SJSA1 (cell line): Measurements from ENCODE around the gene RNF213. TPM values are rescaled to one million over a fixed set of nuclear protein-coding genes. Genes with fewer than 3 reads are reported as not detected.
"Not testable (repeated sequence)": the region's sequence is repeated elsewhere in the genome, so short reads cannot be mapped to it uniquely, and the experiment has no call there.

Experiments
- DNase-seq, 2 experiments: peaks; one replicate each; pipeline ENCODE4 v3.0.0-alpha.2; 2015 to 2020; ENCODE audit warnings: low spot score in 2 of 2, low read depth in 1 of 2
- H3K27ac ChIP-seq: fragments of 250-450 bp; sonication (Bioruptor Pico); 2 replicates; pipeline ENCODE4 v1.5.1; 2020; ENCODE audit warnings: mild to moderate bottlenecking, moderate library complexity
- H3K27me3 ChIP-seq: fragments of 250-450 bp; sonication (Bioruptor Pico); replicated peaks from 2 replicates; pipeline ENCODE4 v1.5.1; 2020; ENCODE audit warnings: mild to moderate bottlenecking, moderate library complexity
- H3K36me3 ChIP-seq: fragments of 250-450 bp; sonication (Bioruptor Pico); 2 replicates; pipeline ENCODE4 v1.5.1; 2020; ENCODE audit warnings: mild to moderate bottlenecking
- H3K4me1 ChIP-seq: fragments of 250-450 bp; sonication (Bioruptor Pico); replicated peaks from 2 replicates; pipeline ENCODE4 v1.6.1; 2021; ENCODE audit warnings: mild to moderate bottlenecking
- H3K4me3 ChIP-seq: fragments of 250-450 bp; sonication (Bioruptor Pico); 2 replicates; pipeline ENCODE4 v1.5.1; 2020; ENCODE audit warnings: mild to moderate bottlenecking
- H3K9me3 ChIP-seq: fragments of 250-450 bp; sonication (Bioruptor Pico); replicated peaks from 2 replicates; pipeline ENCODE4 v1.5.1; 2020; ENCODE audit warnings: mild to moderate bottlenecking
- total RNA-seq: library from RNA; depleted of rRNA; stranded (reverse); fragments of >200 nt; shearing (Covaris generic); gene quantifications from 2 replicates; pipeline ENCODE4 v1.2.3, GENCODE V29; 2014

The RNF213 gene
- total RNA-seq, 1 experiment from 2014 or later: 49.8 TPM

- Histone ChIP-seq H3K27me3 (no peaks in the 10 kb centered on the region), H3K4me3 (no peak overlapping the region), H3K9me3 (peaks cover 3% of the 10 kb centered on the region; the same call in 1 of the 2 replicates), H3K36me3 (peaks cover 81% of the 10 kb centered on the region), H3K4me1 (0 out of 2 replicates have a peak, but pooled peaks cover 6% of the 10 kb centered on the region), H3K27ac (no peak overlapping the region)
- no peak for DNase-seq
These were observed 59.8 kb downstream of the RNF213 start for GRCh38 chr17:80320496-80320895.

GRCh38 chr17:80322864-80323263, 62.2 kb downstream of the RNF213 start:
- no peak for DNase-seq
- no peaks in the 10 kb centered on the region for H3K27me3 ChIP-seq
- H3K27ac ChIP-seq: no peak overlapping the region
- 0 out of 2 replicates have a peak, but pooled peaks cover 6% of the 10 kb centered on the region for H3K4me1 ChIP-seq
- no peak overlapping the region for H3K4me3 ChIP-seq
- H3K9me3 ChIP-seq: peaks cover 3% of the 10 kb centered on the region; the same call in 1 of the 2 replicates
- peaks cover 80% of the 10 kb centered on the region for H3K36me3 ChIP-seq

- Histone ChIP-seq H3K4me1 (0 out of 2 replicates have a peak, but pooled peaks cover 6% of the 10 kb centered on the region), H3K9me3 (peaks cover 3% of the 10 kb centered on the region; the same call in 1 of the 2 replicates), H3K36me3 (peaks cover 80% of the 10 kb centered on the region), H3K27ac (no peak overlapping the region), H3K27me3 (no peaks in the 10 kb centered on the region), H3K4me3 (no peak overlapping the region)
- no peak for DNase-seq
These were observed 63.3 kb downstream of the RNF213 start for GRCh38 chr17:80323982-80324381.

GRCh38 chr17:80327518-80327917, 66.9 kb downstream of the RNF213 start:
- no peak for DNase-seq
- H3K27ac ChIP-seq: no peak overlapping the region
- no peaks in the 10 kb centered on the region for H3K4me1 ChIP-seq
- no peak overlapping the region for H3K4me3 ChIP-seq
- no peaks in the 10 kb centered on the region for H3K27me3 ChIP-seq
- peaks cover 82% of the 10 kb centered on the region for H3K36me3 ChIP-seq
- peaks cover 3% of the 10 kb centered on the region; the same call in 1 of the 2 replicates for H3K9me3 ChIP-seq

- H3K4me1 ChIP-seq: no peaks in the 10 kb centered on the region
- no peak overlapping the region for H3K4me3 ChIP-seq
- no peak for DNase-seq
- H3K9me3 ChIP-seq: no peaks in the 10 kb centered on the region
- no peak overlapping the region for H3K27ac ChIP-seq
- H3K27me3 ChIP-seq: no peaks in the 10 kb centered on the region
- peaks cover 80% of the 10 kb centered on the region for H3K36me3 ChIP-seq
These were observed 68.2 kb downstream of the RNF213 start for GRCh38 chr17:80328634-80329380.

- H3K27me3 ChIP-seq, H3K9me3 ChIP-seq, H3K4me1 ChIP-seq, DNase-seq, H3K27ac ChIP-seq, H3K4me3 ChIP-seq: not testable (repeated sequence)
- H3K36me3 ChIP-seq: peaks cover 86% of the 10 kb centered on the region
These were observed 68.8 kb downstream of the RNF213 start for GRCh38 chr17:80329421-80329820.

GRCh38 chr17:80330276-80330675, 69.6 kb downstream of the RNF213 start:
- Histone ChIP-seq H3K27me3 (no peaks in the 10 kb centered on the region), H3K4me1 (no peaks in the 10 kb centered on the region), H3K4me3 (no peak overlapping the region), H3K36me3 (peaks cover 84% of the 10 kb centered on the region), H3K27ac (no peak overlapping the region), H3K9me3 (no peaks in the 10 kb centered on the region)
- no peak for DNase-seq

GRCh38 chr17:80330938-80331337, 70.3 kb downstream of the RNF213 start:
- peaks cover 86% of the 10 kb centered on the region for H3K36me3 ChIP-seq
- not testable (repeated sequence) for H3K9me3 ChIP-seq, DNase-seq, H3K27me3 ChIP-seq, H3K4me1 ChIP-seq, H3K4me3 ChIP-seq, H3K27ac ChIP-seq

GRCh38 chr17:80331820-80332219, 71.2 kb downstream of the RNF213 start:
- no peaks in the 10 kb centered on the region for H3K4me1 ChIP-seq
- no peak overlapping the region for H3K27ac ChIP-seq
- DNase-seq: no peak
- no peaks in the 10 kb centered on the region; the same call in 1 of the 2 replicates for H3K9me3 ChIP-seq
- H3K27me3 ChIP-seq: no peaks in the 10 kb centered on the region
- H3K36me3 ChIP-seq: peaks cover 86% of the 10 kb centered on the region
- H3K4me3 ChIP-seq: no peak overlapping the region

- H3K36me3 ChIP-seq: peaks cover 86% of the 10 kb centered on the region
These were observed 76.7 kb downstream of the RNF213 start for GRCh38 chr17:80337195-80337895.

GRCh38 chr17:80339118-80339517, 78.5 kb downstream of the RNF213 start:
- H3K27me3 ChIP-seq: no peaks in the 10 kb centered on the region
- H3K4me3 ChIP-seq: no peak overlapping the region
- H3K27ac ChIP-seq: no peak overlapping the region
- H3K36me3 ChIP-seq: peaks cover 89% of the 10 kb centered on the region
- no peaks in the 10 kb centered on the region; the same call in 1 of the 2 replicates for H3K9me3 ChIP-seq
- no peak for DNase-seq
- no peaks in the 10 kb centered on the region for H3K4me1 ChIP-seq

More at GRCh38 chr17:80337195-80337895, 76.7 kb downstream of the RNF213 start:
- no peaks in the 10 kb centered on the region; the same call in 1 of the 2 replicates for H3K9me3 ChIP-seq
- H3K4me1 ChIP-seq: no peaks in the 10 kb centered on the region
- no peak overlapping the region for H3K27ac ChIP-seq
- no peaks in the 10 kb centered on the region for H3K27me3 ChIP-seq
- no peak overlapping the region for H3K4me3 ChIP-seq
- DNase-seq: no peak

GRCh38 chr17:80339731-80340456, 79.2 kb downstream of the RNF213 start:
- H3K9me3 ChIP-seq: no peaks in the 10 kb centered on the region; the same call in 1 of the 2 replicates
- no peak for DNase-seq
- H3K4me1 ChIP-seq: no peaks in the 10 kb centered on the region
- H3K27ac ChIP-seq: no peak overlapping the region
- peaks cover 92% of the 10 kb centered on the region for H3K36me3 ChIP-seq
- H3K27me3 ChIP-seq: no peaks in the 10 kb centered on the region
- H3K4me3 ChIP-seq: no peak overlapping the region

GRCh38 chr17:80345321-80345720, 84.7 kb downstream of the RNF213 start:
- Histone ChIP-seq H3K4me1 (no peaks in the 10 kb centered on the region), H3K36me3 (peaks cover 93% of the 10 kb centered on the region), H3K9me3 (no peaks in the 10 kb centered on the region), H3K4me3 (no peak overlapping the region), H3K27me3 (no peaks in the 10 kb centered on the region), H3K27ac (no peak overlapping the region)
- no peak for DNase-seq
